Naive thymus-derived CD8-positive, alpha-beta T cell (primary cell): ENCODE results near the gene LIN9. TPM values are rescaled to one million over a fixed set of nuclear protein-coding genes. Genes with fewer than 3 reads are reported as not detected.
A peak's percentile ranks its signal among the peaks of the same experiment; 100 is the strongest.

Experiments used
- ATAC-seq, 2 donors: fragments of 150-1000 bp; cut with Tn5 transposase in 1 of 2; sonication (Bioruptor Pico), chemical (Tn5 transposase) in 1 of 2; 1 replicate in 1 of 2; 2 replicates in 1 of 2; pipeline ENCODE4 v1.10.0; 2021; ENCODE audit warnings: mild to moderate bottlenecking in 2 of 2, moderate library complexity in 2 of 2
- POLR2A ChIA-PET: fragments of 350-600 bp; sonication (Branson Sonifier 250); formaldehyde crosslinking; loops from one replicate; lab custom pipeline; 2021; ENCODE audit warnings: antibody characterized with exemption; lab: Charles Lee
- DNase-seq, 10 donors: peaks; one replicate each; pipeline versions ENCODE4 v3.0.0 to v3.0.0-alpha.2; 2020 to 2022
- H3K27ac Mint-ChIP-seq, 10 donors: one replicate each; pipeline ENCODE4 v1.8.0; 2020 to 2022; ENCODE audit warnings: mild to moderate bottlenecking in 10 of 10, mixed read lengths in 10 of 10, moderate library complexity in 4 of 10, inconsistent platforms in 1 of 10
- H3K27me3 Mint-ChIP-seq, 5 donors: one replicate each; pipeline ENCODE4 v1.8.0; 2021 to 2022; ENCODE audit warnings: mixed read lengths in 5 of 5
- H3K36me3 Mint-ChIP-seq, 3 donors: one replicate each; pipeline ENCODE4 v1.8.0; 2020 to 2022; ENCODE audit warnings: mixed read lengths in 3 of 3, mild to moderate bottlenecking in 2 of 3, inconsistent platforms in 1 of 3
- H3K4me1 Mint-ChIP-seq, 4 donors: one replicate each; pipeline ENCODE4 v1.8.0; 2021 to 2022; ENCODE audit warnings: mixed read lengths in 4 of 4
- H3K4me3 Mint-ChIP-seq, 10 donors: one replicate each; pipeline ENCODE4 v1.8.0; 2020 to 2022; ENCODE audit warnings: mild to moderate bottlenecking in 10 of 10, mixed read lengths in 10 of 10, moderate library complexity in 6 of 10, inconsistent platforms in 1 of 10
- H3K9me3 Mint-ChIP-seq, 9 donors: one replicate each; pipeline ENCODE4 v1.8.0; 2020 to 2022; ENCODE audit warnings: mixed read lengths in 9 of 9, mild to moderate bottlenecking in 3 of 9, inconsistent platforms in 1 of 9, moderate library complexity in 1 of 9
- polyA plus RNA-seq, 3 donors: library from polyadenylated mRNA; unstranded; fragments of 300-500 nt; fragmentation: Illumina TruSeq; gene quantifications; one replicate each; pipeline ENCODE4 v1.2.3, GENCODE V29; 2021
- total RNA-seq, 8 experiments: library from RNA in 2 of 8; stranded (reverse) in 2 of 8; gene quantifications; one replicate each; pipeline ENCODE4 v1.2.3 and lab custom pipeline; 2021 to 2026

Gene LIN9
- total and polyA plus RNA-seq, 5 experiments from 2014 or later, result 3.6 to 8.7 (median 4.2) TPM

- no peak overlapping the region for H3K27ac Mint-ChIP-seq
- DNase-seq, result no peak
- peaks cover 5 to 8% (median 5%) of the 10 kb centered on the region in 4 donors for H3K4me1 Mint-ChIP-seq
- no peaks in the 10 kb centered on the region for H3K9me3 Mint-ChIP-seq
- H3K36me3 Mint-ChIP-seq, result peaks cover 0 to 4% (median under 1%) of the 10 kb centered on the region in 3 donors
- ATAC-seq, result no peak
- peaks cover 9 to 38% (median 25%) of the 10 kb centered on the region in 5 donors for H3K27me3 Mint-ChIP-seq
- POLR2A ChIA-PET, result no interaction called here
- H3K4me3 Mint-ChIP-seq, result peak overlapping the region; percentile 33 to 85 (median 51)
Observed at GRCh38 chr1:226222686-226223085, 86.3 kb downstream of the LIN9 start.

GRCh38 chr1:226220473-226221189 is 88.3 kb downstream of the LIN9 start:
- Mint-ChIP-seq H3K4me3 (no peak overlapping the region), H3K9me3 (no peaks in the 10 kb centered on the region), H3K4me1 (peaks cover 3 to 8% (median 5%) of the 10 kb centered on the region in 4 donors), H3K27me3 (peaks cover 5 to 25% (median 15%) of the 10 kb centered on the region in 5 donors), H3K36me3 (no peaks in the 10 kb centered on the region), H3K27ac (no peak overlapping the region)
- POLR2A ChIA-PET, result interaction anchor here (0.5 kb wide), 1 partner anchor 51 kb away, joined by 3 read pairs; no protein-coding TSS in a partner anchor
- ATAC-seq (no peak), DNase-seq (no peak)

DNA sequence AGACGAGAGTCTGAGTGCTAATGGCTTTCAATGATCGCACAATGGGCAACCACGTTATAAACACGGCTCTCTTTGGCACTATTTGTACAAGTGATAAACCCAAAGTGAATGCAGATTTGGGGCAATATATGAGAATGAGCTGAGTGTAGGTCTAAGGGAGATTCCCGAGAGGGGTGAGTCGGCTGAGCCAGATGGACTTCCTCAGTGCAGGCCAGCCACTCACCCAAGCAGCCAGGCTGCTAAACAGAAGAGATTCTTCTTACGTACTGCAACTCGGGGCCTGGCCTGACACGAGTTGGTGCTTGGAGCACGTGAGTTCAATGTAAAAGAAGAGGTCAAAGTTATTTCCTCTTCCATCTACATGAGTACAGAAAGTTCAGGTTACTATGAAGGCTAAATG is 91.7 kb downstream of the LIN9 start:
- Mint-ChIP-seq H3K27me3 (peaks cover 0 to 5% (median 4%) of the 10 kb centered on the region in 5 donors), H3K4me3 (no peak overlapping the region), H3K9me3 (no peaks in the 10 kb centered on the region), H3K36me3 (no peaks in the 10 kb centered on the region), H3K4me1 (no peaks in the 10 kb centered on the region), H3K27ac (no peak overlapping the region)
- DNase-seq (no peak), ATAC-seq (no peak)
- POLR2A ChIA-PET, result no interaction called here

GRCh38 chr1:226216056-226216455 is 92.9 kb downstream of the LIN9 start:
- H3K9me3 Mint-ChIP-seq, result no peaks in the 10 kb centered on the region
- DNase-seq (no peak), ATAC-seq (no peak)
- POLR2A ChIA-PET, result no interaction called here
- H3K4me1 Mint-ChIP-seq, result no peaks in the 10 kb centered on the region
- H3K4me3 Mint-ChIP-seq, result no peak overlapping the region
- no peak overlapping the region for H3K27ac Mint-ChIP-seq
- no peaks in the 10 kb centered on the region for H3K36me3 Mint-ChIP-seq
- H3K27me3 Mint-ChIP-seq, result peaks cover 0 to 3% (median 0%) of the 10 kb centered on the region in 5 donors

GRCh38 chr1:226215239-226215638 is 93.7 kb downstream of the LIN9 start:
- DNase-seq (no peak), ATAC-seq (no peak)
- H3K9me3 Mint-ChIP-seq, result no peaks in the 10 kb centered on the region
- H3K27me3 Mint-ChIP-seq, result peaks cover 0 to 3% (median 0%) of the 10 kb centered on the region in 5 donors
- H3K27ac Mint-ChIP-seq, result no peak overlapping the region
- POLR2A ChIA-PET, result no interaction called here
- no peak overlapping the region for H3K4me3 Mint-ChIP-seq
- H3K4me1 Mint-ChIP-seq, result no peaks in the 10 kb centered on the region
- no peaks in the 10 kb centered on the region for H3K36me3 Mint-ChIP-seq

GRCh38 chr1:226212545-226212944 is 96.4 kb downstream of the LIN9 start:
- no peaks in the 10 kb centered on the region for H3K9me3 Mint-ChIP-seq
- H3K4me3 Mint-ChIP-seq, result no peak overlapping the region
- DNase-seq, result no peak
- H3K27ac Mint-ChIP-seq, result no peak overlapping the region
- POLR2A ChIA-PET, result no interaction called here
- no peaks in the 10 kb centered on the region for H3K4me1 Mint-ChIP-seq
- no peaks in the 10 kb centered on the region for H3K27me3 Mint-ChIP-seq
- no peak for ATAC-seq
- H3K36me3 Mint-ChIP-seq, result no peaks in the 10 kb centered on the region

DNA sequence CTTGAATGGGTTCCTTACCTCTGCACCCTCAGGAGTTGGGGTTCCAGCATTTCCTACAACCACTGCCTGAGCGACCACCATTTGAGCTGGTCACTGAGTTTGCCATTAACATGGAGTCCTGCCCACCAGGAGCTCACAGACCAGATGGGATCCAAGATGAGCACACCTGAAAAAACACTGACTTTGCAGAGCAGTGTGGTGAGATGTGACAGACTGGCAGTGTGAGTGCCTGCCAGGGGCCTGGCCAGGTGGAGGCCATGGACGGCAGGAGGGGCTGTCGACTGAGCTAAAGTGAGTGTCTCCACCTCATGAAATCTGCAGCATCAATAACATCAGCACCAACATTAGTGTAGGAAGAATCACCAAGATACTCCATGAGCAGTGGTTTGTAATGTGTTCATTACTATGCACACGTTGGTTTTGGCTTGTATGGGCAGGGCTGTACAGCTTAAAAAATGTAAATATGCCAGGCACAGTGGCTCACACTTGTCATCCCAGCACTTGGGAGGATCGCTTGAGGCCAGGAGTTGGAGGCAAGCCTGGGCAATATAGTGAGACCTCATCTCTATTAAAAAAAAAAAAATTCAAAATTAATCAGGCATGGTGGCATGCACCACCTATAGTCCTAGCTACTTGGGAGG is 97.7 kb downstream of the LIN9 start:
- Mint-ChIP-seq H3K27me3 (no peaks in the 10 kb centered on the region), H3K4me3 (no peak overlapping the region), H3K9me3 (no peaks in the 10 kb centered on the region), H3K4me1 (no peaks in the 10 kb centered on the region), H3K27ac (no peak overlapping the region), H3K36me3 (no peaks in the 10 kb centered on the region)
- DNase-seq (no peak), ATAC-seq (no peak)
- POLR2A ChIA-PET, result no interaction called here

DNA sequence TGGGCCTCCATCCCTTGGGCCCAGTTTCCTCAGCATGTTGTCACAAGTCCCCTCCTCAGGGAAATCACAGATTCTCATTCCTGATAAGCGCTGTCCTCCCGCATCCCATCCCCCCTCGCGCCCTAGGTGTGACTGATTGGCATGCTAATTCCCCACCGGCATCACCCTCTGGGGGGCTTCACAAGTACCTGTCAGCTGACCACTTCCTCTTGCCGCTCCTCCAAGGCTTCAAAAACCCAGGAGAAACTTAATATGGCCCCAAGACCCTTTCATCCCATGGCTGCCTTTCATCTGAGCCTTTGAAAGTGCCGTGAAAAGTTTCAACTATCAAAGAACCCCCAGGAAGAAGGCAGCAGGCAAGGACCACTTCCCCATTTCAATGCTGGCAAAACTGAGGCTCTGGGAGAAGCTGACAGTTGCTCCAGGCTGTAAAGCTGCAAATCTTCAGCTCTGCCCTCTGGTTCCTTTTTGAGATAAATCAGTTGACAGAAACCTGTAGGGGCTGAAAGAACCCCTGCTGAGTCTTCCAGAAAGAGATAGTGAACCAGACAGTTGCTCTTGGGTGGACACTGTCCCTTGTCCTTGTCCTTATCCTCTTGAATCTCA is 98.3 kb downstream of the LIN9 start:
- DNase-seq, result no peak
- no peak for ATAC-seq
- peaks cover 0 to 1% (median 0%) of the 10 kb centered on the region in 5 donors for H3K27me3 Mint-ChIP-seq
- peak overlapping the region in 1 of 10 donors; percentile 82 for H3K27ac Mint-ChIP-seq
- no peaks in the 10 kb centered on the region for H3K36me3 Mint-ChIP-seq
- POLR2A ChIA-PET, result no interaction called here
- H3K9me3 Mint-ChIP-seq, result no peaks in the 10 kb centered on the region
- H3K4me3 Mint-ChIP-seq, result no peak overlapping the region
- H3K4me1 Mint-ChIP-seq, result no peaks in the 10 kb centered on the region

DNA sequence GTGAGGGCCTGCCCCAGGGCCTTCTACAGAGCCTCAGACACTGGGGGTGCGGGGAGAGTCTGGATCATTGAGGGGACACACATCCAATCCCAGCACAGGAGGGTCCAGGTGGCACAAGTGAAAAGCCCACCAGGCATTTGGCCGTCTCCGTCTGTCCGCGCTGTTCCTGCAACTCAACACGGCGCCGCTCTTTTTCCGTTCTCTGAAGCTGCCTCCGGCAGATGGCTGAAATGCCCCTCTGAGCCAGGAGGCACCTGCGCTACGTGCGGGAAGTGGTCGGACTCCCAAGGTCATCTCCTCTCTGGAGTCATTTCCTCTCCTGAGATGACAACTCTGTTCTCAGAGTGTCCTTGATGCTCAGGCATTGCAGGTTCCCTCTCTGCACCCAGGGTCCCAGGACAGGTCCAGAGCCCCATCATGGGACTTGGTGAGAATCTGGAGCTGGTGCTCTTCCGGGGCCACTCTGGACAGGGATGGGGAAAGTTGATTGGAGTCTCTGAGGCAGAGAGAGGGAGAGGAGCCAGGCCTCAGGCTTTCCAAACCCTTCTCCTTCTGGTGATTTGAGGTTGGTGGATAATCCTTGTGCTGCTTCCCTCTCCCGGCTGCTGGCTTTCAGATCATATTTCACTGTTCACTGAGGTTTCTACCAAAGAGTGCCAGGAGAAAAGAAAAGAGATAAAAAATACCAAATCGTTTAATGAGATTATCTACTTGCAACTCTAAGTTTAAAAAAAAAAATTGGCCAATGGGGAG is 99.5 kb downstream of the LIN9 start:
- Mint-ChIP-seq H3K27me3 (peaks cover 0 to 4% (median 0%) of the 10 kb centered on the region in 5 donors), H3K4me3 (no peak overlapping the region), H3K9me3 (no peaks in the 10 kb centered on the region), H3K27ac (no peak overlapping the region), H3K4me1 (no peaks in the 10 kb centered on the region), H3K36me3 (no peaks in the 10 kb centered on the region)
- DNase-seq (no peak), ATAC-seq (no peak)
- POLR2A ChIA-PET, result no interaction called here

GRCh38 chr1:226207048-226207447 is 101.9 kb downstream of the LIN9 start:
- H3K27ac Mint-ChIP-seq, result no peak overlapping the region
- no peaks in the 10 kb centered on the region for H3K9me3 Mint-ChIP-seq
- H3K36me3 Mint-ChIP-seq, result no peaks in the 10 kb centered on the region
- H3K27me3 Mint-ChIP-seq, result peaks cover 0 to 6% (median 0%) of the 10 kb centered on the region in 5 donors
- H3K4me3 Mint-ChIP-seq, result no peak overlapping the region
- no peak for DNase-seq
- ATAC-seq, result no peak
- POLR2A ChIA-PET, result no interaction called here
- no peaks in the 10 kb centered on the region for H3K4me1 Mint-ChIP-seq

- Mint-ChIP-seq H3K4me1 (peaks cover 0 to 4% (median 1%) of the 10 kb centered on the region in 4 donors), H3K4me3 (no peak overlapping the region), H3K36me3 (no peaks in the 10 kb centered on the region), H3K9me3 (no peaks in the 10 kb centered on the region), H3K27ac (no peak overlapping the region), H3K27me3 (peaks cover 2 to 14% (median 9%) of the 10 kb centered on the region in 5 donors)
- POLR2A ChIA-PET, result no interaction called here
- DNase-seq, result no peak
- no peak for ATAC-seq
Observed at GRCh38 chr1:226204198-226204597, 104.8 kb downstream of the LIN9 start.

GRCh38 chr1:226203655-226204054 is 105.3 kb downstream of the LIN9 start:
- H3K4me3 Mint-ChIP-seq, result no peak overlapping the region
- DNase-seq, result no peak
- no peak for ATAC-seq
- no peaks in the 10 kb centered on the region for H3K9me3 Mint-ChIP-seq
- H3K27ac Mint-ChIP-seq, result no peak overlapping the region
- peaks cover 2 to 14% (median 9%) of the 10 kb centered on the region in 5 donors for H3K27me3 Mint-ChIP-seq
- peaks cover 0 to 4% (median 1%) of the 10 kb centered on the region in 4 donors for H3K4me1 Mint-ChIP-seq
- POLR2A ChIA-PET, result no interaction called here
- H3K36me3 Mint-ChIP-seq, result no peaks in the 10 kb centered on the region
